Measurements from ENCODE around the gene GRHPR. TPM values are rescaled to one million over a fixed set of nuclear protein-coding genes. Genes with fewer than 3 reads are reported as not detected.

GRHPR gene
- total RNA-seq, 1 donor from 2014 or later: 88.1 TPM

- Histone ChIP-seq H3K4me2 (ENCODE audit: low read length) (no peak overlapping the region), H2AFZ (ENCODE audit: low read depth, low read length) (no peak overlapping the region), H3K9ac (ENCODE audit: low read length) (no peak overlapping the region), H3K27ac (ENCODE audit: low read depth, low read length) (no peak overlapping the region), H3K27me3 (ENCODE audit: insufficient read depth, low read length) (no peaks in the 10 kb centered on the region), H3K79me2 (ENCODE audit: insufficient read depth, low read length) (peaks cover 88% of the 10 kb centered on the region), H4K20me1 (ENCODE audit: insufficient read depth, low read length) (peaks cover 74% of the 10 kb centered on the region), H3K9me3 (ENCODE audit: insufficient read depth, low read depth, low read length) (no peaks in the 10 kb centered on the region), H3K4me1 (ENCODE audit: insufficient read depth, low read length) (no peaks in the 10 kb centered on the region), H3K4me3 (ENCODE audit: insufficient read depth, low read depth, low read length) (no peak overlapping the region), H3K36me3 (ENCODE audit: insufficient read depth, low read length) (no peaks in the 10 kb centered on the region)
- H3K27ac Mint-ChIP-seq (ENCODE audit: unreplicated experiment): no peak overlapping the region
- H3K36me3 Mint-ChIP-seq (ENCODE audit: low read depth, unreplicated experiment): peaks cover 15% of the 10 kb centered on the region
- no peak for DNase-seq (ENCODE audit: low read depth)
- FAIRE-seq: no peak
- peaks cover 17% of the 10 kb centered on the region for H3K4me1 Mint-ChIP-seq (ENCODE audit: low read depth, unreplicated experiment)
- H3K9me3 Mint-ChIP-seq (ENCODE audit: unreplicated experiment): no peaks in the 10 kb centered on the region
- H3K4me3 Mint-ChIP-seq (ENCODE audit: unreplicated experiment): no peak overlapping the region
- no peaks in the 10 kb centered on the region for H3K27me3 Mint-ChIP-seq (ENCODE audit: low read depth, unreplicated experiment)
- TF ChIP-seq EZH2 (IDR thresholded peaks at IDR 0.05; ENCODE audit: insufficient read depth, low read length): no peak
- TF ChIP-seq, protein P1, sequence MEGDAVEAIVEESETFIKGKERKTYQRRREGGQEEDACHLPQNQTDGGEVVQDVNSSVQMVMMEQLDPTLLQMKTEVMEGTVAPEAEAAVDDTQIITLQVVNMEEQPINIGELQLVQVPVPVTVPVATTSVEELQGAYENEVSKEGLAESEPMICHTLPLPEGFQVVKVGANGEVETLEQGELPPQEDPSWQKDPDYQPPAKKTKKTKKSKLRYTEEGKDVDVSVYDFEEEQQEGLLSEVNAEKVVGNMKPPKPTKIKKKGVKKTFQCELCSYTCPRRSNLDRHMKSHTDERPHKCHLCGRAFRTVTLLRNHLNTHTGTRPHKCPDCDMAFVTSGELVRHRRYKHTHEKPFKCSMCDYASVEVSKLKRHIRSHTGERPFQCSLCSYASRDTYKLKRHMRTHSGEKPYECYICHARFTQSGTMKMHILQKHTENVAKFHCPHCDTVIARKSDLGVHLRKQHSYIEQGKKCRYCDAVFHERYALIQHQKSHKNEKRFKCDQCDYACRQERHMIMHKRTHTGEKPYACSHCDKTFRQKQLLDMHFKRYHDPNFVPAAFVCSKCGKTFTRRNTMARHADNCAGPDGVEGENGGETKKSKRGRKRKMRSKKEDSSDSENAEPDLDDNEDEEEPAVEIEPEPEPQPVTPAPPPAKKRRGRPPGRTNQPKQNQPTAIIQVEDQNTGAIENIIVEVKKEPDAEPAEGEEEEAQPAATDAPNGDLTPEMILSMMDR (IDR thresholded peaks at IDR 0.05; ENCODE audit: insufficient read depth, low read depth, low read length): no peak
Measured at GRCh38 chr9:37452611-37453010, 30.1 kb downstream of the GRHPR start.

DNA sequence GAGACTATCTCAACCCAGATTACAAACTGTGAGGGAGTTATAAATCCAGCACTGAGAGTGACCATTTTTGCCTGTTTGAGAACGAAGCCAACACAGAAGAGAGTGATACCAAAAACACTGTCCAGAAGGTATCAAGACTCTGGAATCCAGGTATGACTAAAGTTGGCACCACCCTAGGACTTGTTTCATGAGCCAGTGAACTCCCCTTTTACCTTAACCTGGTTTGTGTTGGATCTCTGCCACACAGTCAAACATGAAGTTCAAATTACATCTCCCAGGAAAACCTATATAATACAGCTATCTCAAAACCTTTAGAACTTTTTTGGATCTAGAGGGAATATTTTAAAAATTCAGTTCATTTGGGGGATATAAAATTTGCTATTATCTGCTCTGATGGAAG, 31.3 kb downstream of the GRHPR start:
- H3K4me2 ChIP-seq (ENCODE audit: low read length): no peak overlapping the region
- FAIRE-seq (no peak), DNase-seq (ENCODE audit: low read depth) (no peak)
- no peak overlapping the region for H2AFZ ChIP-seq (ENCODE audit: low read depth, low read length)
- no peaks in the 10 kb centered on the region for H3K4me1 ChIP-seq (ENCODE audit: insufficient read depth, low read length)
- no peak overlapping the region for H3K9ac ChIP-seq (ENCODE audit: low read length)
- Mint-ChIP-seq H3K27me3 (ENCODE audit: low read depth, unreplicated experiment) (no peaks in the 10 kb centered on the region), H3K27ac (ENCODE audit: unreplicated experiment) (no peak overlapping the region), H3K4me3 (ENCODE audit: unreplicated experiment) (no peak overlapping the region), H3K36me3 (ENCODE audit: low read depth, unreplicated experiment) (peaks cover 15% of the 10 kb centered on the region), H3K4me1 (ENCODE audit: low read depth, unreplicated experiment) (peaks cover 10% of the 10 kb centered on the region), H3K9me3 (ENCODE audit: unreplicated experiment) (no peaks in the 10 kb centered on the region)
- no peaks in the 10 kb centered on the region for H3K9me3 ChIP-seq (ENCODE audit: insufficient read depth, low read depth, low read length)
- H3K79me2 ChIP-seq (ENCODE audit: insufficient read depth, low read length): peaks cover 91% of the 10 kb centered on the region
- TF ChIP-seq, protein P1 (IDR thresholded peaks at IDR 0.05; ENCODE audit: insufficient read depth, low read depth, low read length): no peak
- H3K36me3 ChIP-seq (ENCODE audit: insufficient read depth, low read length): no peaks in the 10 kb centered on the region
- H3K27ac ChIP-seq (ENCODE audit: low read depth, low read length): no peak overlapping the region
- peaks cover 77% of the 10 kb centered on the region for H4K20me1 ChIP-seq (ENCODE audit: insufficient read depth, low read length)
- no peaks in the 10 kb centered on the region for H3K27me3 ChIP-seq (ENCODE audit: insufficient read depth, low read length)
- H3K4me3 ChIP-seq (ENCODE audit: insufficient read depth, low read depth, low read length): no peak overlapping the region

DNA sequence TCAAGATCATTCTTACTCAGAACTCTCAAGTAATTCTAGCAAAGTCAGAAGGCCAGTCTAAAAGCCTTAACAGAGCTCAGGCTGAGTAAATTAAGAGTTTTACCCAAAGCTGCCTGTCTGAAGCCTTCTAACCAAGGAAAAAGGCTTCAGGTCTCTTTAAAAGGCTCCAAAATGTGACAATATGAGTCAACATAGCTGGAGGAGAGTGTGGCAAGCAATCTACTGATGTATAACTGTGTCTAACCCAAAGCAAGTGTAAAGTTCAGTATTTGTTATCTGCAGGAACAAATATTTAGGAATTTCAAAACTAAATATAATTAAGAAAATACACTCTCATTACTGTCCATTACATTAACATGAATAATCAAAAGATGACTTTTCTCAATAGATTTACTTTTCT, 31.7 kb downstream of the GRHPR start:
- Histone ChIP-seq H3K4me2 (ENCODE audit: low read length) (no peak overlapping the region), H3K9me3 (ENCODE audit: insufficient read depth, low read depth, low read length) (no peaks in the 10 kb centered on the region), H3K79me2 (ENCODE audit: insufficient read depth, low read length) (peaks cover 91% of the 10 kb centered on the region), H2AFZ (ENCODE audit: low read depth, low read length) (no peak overlapping the region), H3K9ac (ENCODE audit: low read length) (no peak overlapping the region), H3K27me3 (ENCODE audit: insufficient read depth, low read length) (no peaks in the 10 kb centered on the region), H3K4me3 (ENCODE audit: insufficient read depth, low read depth, low read length) (no peak overlapping the region), H3K36me3 (ENCODE audit: insufficient read depth, low read length) (no peaks in the 10 kb centered on the region), H3K27ac (ENCODE audit: low read depth, low read length) (no peak overlapping the region), H3K4me1 (ENCODE audit: insufficient read depth, low read length) (no peaks in the 10 kb centered on the region), H4K20me1 (ENCODE audit: insufficient read depth, low read length) (peaks cover 77% of the 10 kb centered on the region)
- no peaks in the 10 kb centered on the region for H3K27me3 Mint-ChIP-seq (ENCODE audit: low read depth, unreplicated experiment)
- DNase-seq (ENCODE audit: low read depth) (no peak), FAIRE-seq (no peak)
- H3K27ac Mint-ChIP-seq (ENCODE audit: unreplicated experiment): no peak overlapping the region
- H3K4me1 Mint-ChIP-seq (ENCODE audit: low read depth, unreplicated experiment): peaks cover 10% of the 10 kb centered on the region
- peaks cover 15% of the 10 kb centered on the region for H3K36me3 Mint-ChIP-seq (ENCODE audit: low read depth, unreplicated experiment)
- H3K9me3 Mint-ChIP-seq (ENCODE audit: unreplicated experiment): no peaks in the 10 kb centered on the region
- H3K4me3 Mint-ChIP-seq (ENCODE audit: unreplicated experiment): no peak overlapping the region
- TF ChIP-seq EZH2 (IDR thresholded peaks at IDR 0.05; ENCODE audit: insufficient read depth, low read length): no peak
- TF ChIP-seq, protein P1 (IDR thresholded peaks at IDR 0.05; ENCODE audit: insufficient read depth, low read depth, low read length): no peak

Measured in astrocyte (in vitro differentiated cells and primary cell).